ENCODE results near the gene ZNF205.

ZNF205 gene

DNA sequence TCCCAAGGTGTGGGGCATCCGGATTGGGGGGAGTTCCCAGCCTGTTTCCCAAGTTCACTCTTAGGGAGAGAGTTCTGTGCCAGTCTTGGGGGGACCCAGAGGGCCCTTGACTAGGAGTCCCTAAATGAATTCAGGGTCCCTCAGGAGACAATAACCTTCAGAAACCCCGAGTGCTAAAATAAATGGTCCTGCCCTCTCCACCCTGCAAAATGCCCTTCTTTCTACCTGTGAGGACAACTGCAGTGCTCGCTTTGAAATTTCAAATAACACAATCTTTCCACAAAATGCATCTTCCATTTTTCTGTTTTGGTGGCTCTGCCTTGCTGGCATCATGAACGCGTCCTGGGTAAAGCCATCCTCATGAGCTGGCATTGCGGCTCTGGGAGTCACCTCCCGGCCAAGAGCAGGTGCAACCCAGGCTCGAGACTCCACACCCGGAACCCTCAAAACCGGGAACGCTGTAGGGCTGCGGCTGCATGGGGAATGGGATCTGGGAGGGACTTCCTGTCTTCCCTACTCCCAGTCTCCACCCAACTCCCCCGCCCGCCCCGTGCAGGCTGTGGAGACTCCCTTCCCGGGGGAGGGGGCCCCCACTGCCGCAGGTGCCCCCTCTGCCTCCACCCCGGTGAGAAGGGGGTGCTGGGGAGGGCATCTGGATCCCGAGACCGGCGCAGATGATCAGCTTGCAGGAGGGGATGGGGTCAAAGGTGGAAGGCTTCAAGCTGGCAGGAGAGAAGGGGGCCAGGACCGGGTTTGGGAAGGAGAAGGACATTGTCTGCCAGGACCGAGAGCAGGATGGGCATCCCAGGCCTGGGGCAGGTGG lies at the start of gene ZNF205:
TSS of gene ZNF205 (plus strand) at position 529 of the 823 bp plus-strand sequence. CDS start 845 bp downstream, outside the sequence.
- peaks cover 4% of the 10 kb centered on the region for H3K4me1 ChIP-seq (ENCODE audit: control insufficient read depth, insufficient read depth, low read length)
- ChIA-PET POLR2A (interaction anchor here (0.5 to 3.8 kb wide), 5 partner anchors 17 to 388 kb away, joined by 3 to 14 read pairs (median 3); partner anchors contain the start of gene ZNF213), CTCF (interaction anchor here (0.7 to 1.7 kb wide), 6 partner anchors 17 to 54 kb away, joined by 3 to 5 read pairs (median 4); no protein-coding TSS in a partner anchor)
- peaks cover 0 to 32% of the 10 kb centered on the region in 2 experiments; a peak in 2 of 3 replicates for H3K36me3 ChIP-seq (ENCODE audit: control insufficient read depth in 2 of 2, insufficient read depth in 1 of 2, low read length in 2 of 2)
- peak within 1 kb of the TSS; percentile 81; the same call in 1 of the 2 replicates for H3K27ac ChIP-seq (ENCODE audit: extremely low read depth, low read depth, low read length)
- peak within 1 kb of the TSS; percentile 74 for H3K4me3 ChIP-seq (ENCODE audit: low read depth, low read length)
- no peaks in the 10 kb centered on the region for H3K9me3 ChIP-seq (ENCODE audit: control insufficient read depth, insufficient read depth, low read depth, low read length)
- TF ChIP-seq, protein P1, sequence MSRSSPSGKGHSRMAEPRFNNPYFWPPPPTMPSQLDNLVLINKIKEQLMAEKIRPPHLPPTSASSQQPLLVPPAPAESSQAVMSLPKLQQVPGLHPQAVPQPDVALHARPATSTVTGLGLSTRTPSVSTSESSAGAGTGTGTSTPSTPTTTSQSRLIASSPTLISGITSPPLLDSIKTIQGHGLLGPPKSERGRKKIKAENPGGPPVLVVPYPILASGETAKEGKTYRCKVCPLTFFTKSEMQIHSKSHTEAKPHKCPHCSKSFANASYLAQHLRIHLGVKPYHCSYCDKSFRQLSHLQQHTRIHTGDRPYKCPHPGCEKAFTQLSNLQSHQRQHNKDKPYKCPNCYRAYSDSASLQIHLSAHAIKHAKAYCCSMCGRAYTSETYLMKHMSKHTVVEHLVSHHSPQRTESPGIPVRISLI (tag by site-specific recombination; IDR thresholded peaks at IDR 0.05) = no peak
- TF ChIP-seq, protein P2, sequence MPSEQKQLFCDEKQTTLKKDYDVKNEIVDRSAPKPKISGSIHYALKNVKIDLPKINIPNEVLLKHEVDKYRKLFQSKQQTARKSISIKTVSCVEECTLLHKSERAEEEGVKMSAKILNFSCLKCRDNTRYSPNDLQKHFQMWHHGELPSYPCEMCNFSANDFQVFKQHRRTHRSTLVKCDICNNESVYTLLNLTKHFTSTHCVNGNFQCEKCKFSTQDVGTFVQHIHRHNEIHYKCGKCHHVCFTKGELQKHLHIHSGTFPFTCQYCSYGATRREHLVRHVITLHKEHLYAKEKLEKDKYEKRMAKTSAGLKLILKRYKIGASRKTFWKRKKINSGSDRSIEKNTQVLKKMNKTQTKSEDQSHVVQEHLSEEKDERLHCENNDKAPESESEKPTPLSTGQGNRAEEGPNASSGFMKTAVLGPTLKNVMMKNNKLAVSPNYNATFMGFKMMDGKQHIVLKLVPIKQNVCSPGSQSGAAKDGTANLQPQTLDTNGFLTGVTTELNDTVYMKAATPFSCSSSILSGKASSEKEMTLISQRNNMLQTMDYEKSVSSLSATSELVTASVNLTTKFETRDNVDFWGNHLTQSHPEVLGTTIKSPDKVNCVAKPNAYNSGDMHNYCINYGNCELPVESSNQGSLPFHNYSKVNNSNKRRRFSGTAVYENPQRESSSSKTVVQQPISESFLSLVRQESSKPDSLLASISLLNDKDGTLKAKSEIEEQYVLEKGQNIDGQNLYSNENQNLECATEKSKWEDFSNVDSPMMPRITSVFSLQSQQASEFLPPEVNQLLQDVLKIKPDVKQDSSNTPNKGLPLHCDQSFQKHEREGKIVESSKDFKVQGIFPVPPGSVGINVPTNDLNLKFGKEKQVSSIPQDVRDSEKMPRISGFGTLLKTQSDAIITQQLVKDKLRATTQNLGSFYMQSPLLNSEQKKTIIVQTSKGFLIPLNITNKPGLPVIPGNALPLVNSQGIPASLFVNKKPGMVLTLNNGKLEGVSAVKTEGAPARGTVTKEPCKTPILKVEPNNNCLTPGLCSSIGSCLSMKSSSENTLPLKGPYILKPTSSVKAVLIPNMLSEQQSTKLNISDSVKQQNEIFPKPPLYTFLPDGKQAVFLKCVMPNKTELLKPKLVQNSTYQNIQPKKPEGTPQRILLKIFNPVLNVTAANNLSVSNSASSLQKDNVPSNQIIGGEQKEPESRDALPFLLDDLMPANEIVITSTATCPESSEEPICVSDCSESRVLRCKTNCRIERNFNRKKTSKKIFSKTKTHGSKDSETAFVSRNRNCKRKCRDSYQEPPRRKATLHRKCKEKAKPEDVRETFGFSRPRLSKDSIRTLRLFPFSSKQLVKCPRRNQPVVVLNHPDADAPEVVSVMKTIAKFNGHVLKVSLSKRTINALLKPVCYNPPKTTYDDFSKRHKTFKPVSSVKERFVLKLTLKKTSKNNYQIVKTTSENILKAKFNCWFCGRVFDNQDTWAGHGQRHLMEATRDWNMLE (tag by site-specific recombination; conservative IDR thresholded peaks at IDR 0.05; ENCODE audit: low read depth) = peak; percentile 83
- TF ChIP-seq ZNF558 (tag by site-specific recombination; IDR thresholded peaks at IDR 0.05) (no peak), ZBTB1 (tag by site-specific recombination; IDR thresholded peaks at IDR 0.05) (no peak), ZNF624 (tag by site-specific recombination; IDR thresholded peaks at IDR 0.05) (no peak), ZNF138 (tag by site-specific recombination; IDR thresholded peaks at IDR 0.05; ENCODE audit: borderline replicate concordance) (no peak), ZNF664 (tag by site-specific recombination; IDR thresholded peaks at IDR 0.05) (no peak), SP2 (tag by site-specific recombination; IDR thresholded peaks at IDR 0.05) (peak; percentile 78), ZNF701 (tag by site-specific recombination; IDR thresholded peaks at IDR 0.05) (no peak), ZNF777 (tag by site-specific recombination; IDR thresholded peaks at IDR 0.05; ENCODE audit: borderline replicate concordance) (no peak), ZNF510 (tag by site-specific recombination; IDR thresholded peaks at IDR 0.05; ENCODE audit: insufficient replicate concordance) (no peak), ZNF837 (tag by site-specific recombination; IDR thresholded peaks at IDR 0.05) (no peak), ZNF114 (tag by site-specific recombination; IDR thresholded peaks at IDR 0.05) (no peak), ZNF555 (tag by site-specific recombination; conservative IDR thresholded peaks at IDR 0.05) (no peak), ZNF157 (tag by site-specific recombination; IDR thresholded peaks at IDR 0.05) (no peak)
- TF ChIP-seq, protein P3, sequence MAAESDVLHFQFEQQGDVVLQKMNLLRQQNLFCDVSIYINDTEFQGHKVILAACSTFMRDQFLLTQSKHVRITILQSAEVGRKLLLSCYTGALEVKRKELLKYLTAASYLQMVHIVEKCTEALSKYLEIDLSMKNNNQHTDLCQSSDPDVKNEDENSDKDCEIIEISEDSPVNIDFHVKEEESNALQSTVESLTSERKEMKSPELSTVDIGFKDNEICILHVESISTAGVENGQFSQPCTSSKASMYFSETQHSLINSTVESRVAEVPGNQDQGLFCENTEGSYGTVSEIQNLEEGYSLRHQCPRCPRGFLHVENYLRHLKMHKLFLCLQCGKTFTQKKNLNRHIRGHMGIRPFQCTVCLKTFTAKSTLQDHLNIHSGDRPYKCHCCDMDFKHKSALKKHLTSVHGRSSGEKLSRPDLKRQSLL (tag by site-specific recombination; IDR thresholded peaks at IDR 0.05) = peak; percentile 81; the same call in 1 of the 2 replicates
- TF ChIP-seq, protein P4, sequence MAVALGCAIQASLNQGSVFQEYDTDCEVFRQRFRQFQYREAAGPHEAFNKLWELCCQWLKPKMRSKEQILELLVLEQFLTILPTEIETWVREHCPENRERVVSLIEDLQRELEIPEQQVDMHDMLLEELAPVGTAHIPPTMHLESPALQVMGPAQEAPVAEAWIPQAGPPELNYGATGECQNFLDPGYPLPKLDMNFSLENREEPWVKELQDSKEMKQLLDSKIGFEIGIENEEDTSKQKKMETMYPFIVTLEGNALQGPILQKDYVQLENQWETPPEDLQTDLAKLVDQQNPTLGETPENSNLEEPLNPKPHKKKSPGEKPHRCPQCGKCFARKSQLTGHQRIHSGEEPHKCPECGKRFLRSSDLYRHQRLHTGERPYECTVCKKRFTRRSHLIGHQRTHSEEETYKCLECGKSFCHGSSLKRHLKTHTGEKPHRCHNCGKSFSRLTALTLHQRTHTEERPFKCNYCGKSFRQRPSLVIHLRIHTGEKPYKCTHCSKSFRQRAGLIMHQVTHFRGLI (tag by site-specific recombination; IDR thresholded peaks at IDR 0.05) = no peak
- TF ChIP-seq, protein P5, sequence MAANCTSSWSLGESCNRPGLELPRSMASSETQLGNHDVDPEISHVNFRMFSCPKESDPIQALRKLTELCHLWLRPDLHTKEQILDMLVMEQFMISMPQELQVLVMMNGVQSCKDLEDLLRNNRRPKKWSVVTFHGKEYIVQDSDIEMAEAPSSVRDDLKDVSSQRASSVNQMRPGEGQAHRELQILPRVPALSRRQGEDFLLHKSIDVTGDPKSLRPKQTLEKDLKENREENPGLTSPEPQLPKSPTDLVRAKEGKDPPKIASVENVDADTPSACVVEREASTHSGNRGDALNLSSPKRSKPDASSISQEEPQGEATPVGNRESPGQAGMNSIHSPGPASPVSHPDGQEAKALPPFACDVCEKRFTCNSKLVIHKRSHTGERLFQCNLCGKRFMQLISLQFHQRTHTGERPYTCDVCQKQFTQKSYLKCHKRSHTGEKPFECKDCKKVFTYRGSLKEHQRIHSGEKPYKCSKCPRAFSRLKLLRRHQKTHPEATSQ (tag by site-specific recombination; IDR thresholded peaks at IDR 0.05) = no peak
- TF ChIP-seq, protein P6, sequence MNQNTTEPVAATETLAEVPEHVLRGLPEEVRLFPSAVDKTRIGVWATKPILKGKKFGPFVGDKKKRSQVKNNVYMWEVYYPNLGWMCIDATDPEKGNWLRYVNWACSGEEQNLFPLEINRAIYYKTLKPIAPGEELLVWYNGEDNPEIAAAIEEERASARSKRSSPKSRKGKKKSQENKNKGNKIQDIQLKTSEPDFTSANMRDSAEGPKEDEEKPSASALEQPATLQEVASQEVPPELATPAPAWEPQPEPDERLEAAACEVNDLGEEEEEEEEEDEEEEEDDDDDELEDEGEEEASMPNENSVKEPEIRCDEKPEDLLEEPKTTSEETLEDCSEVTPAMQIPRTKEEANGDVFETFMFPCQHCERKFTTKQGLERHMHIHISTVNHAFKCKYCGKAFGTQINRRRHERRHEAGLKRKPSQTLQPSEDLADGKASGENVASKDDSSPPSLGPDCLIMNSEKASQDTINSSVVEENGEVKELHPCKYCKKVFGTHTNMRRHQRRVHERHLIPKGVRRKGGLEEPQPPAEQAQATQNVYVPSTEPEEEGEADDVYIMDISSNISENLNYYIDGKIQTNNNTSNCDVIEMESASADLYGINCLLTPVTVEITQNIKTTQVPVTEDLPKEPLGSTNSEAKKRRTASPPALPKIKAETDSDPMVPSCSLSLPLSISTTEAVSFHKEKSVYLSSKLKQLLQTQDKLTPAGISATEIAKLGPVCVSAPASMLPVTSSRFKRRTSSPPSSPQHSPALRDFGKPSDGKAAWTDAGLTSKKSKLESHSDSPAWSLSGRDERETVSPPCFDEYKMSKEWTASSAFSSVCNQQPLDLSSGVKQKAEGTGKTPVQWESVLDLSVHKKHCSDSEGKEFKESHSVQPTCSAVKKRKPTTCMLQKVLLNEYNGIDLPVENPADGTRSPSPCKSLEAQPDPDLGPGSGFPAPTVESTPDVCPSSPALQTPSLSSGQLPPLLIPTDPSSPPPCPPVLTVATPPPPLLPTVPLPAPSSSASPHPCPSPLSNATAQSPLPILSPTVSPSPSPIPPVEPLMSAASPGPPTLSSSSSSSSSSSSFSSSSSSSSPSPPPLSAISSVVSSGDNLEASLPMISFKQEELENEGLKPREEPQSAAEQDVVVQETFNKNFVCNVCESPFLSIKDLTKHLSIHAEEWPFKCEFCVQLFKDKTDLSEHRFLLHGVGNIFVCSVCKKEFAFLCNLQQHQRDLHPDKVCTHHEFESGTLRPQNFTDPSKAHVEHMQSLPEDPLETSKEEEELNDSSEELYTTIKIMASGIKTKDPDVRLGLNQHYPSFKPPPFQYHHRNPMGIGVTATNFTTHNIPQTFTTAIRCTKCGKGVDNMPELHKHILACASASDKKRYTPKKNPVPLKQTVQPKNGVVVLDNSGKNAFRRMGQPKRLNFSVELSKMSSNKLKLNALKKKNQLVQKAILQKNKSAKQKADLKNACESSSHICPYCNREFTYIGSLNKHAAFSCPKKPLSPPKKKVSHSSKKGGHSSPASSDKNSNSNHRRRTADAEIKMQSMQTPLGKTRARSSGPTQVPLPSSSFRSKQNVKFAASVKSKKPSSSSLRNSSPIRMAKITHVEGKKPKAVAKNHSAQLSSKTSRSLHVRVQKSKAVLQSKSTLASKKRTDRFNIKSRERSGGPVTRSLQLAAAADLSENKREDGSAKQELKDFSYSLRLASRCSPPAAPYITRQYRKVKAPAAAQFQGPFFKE (tag by site-specific recombination; IDR thresholded peaks at IDR 0.05; ENCODE audit: borderline replicate concordance) = no peak
